ENCODE measurements around the gene SFSWAP.
"Not testable (repeated sequence)": the region's sequence is repeated elsewhere in the genome, so short reads cannot be mapped to it uniquely, and the experiment has no call there.

The SFSWAP gene

DNA sequence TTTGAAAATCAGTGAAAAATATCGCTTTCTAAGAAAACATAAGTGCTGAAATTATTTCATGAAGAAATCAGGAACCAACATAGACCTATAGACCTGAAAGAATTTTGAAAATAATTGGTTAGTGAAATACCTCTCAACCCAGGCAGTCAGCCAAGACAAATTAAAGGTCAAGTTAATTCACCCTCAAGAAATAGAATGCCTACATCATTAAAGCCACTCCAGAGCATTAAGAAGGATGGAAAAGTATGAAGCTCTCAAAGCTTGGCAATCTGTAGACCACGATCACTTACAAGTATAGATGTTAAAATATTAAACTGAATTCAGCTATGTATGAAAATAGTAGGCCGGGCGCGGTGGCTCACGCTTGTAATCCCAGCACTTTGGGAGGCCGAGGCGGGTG is 48.3 kb downstream of the SFSWAP start:
- no peak for DNase-seq (ENCODE audit: low read depth)

DNA sequence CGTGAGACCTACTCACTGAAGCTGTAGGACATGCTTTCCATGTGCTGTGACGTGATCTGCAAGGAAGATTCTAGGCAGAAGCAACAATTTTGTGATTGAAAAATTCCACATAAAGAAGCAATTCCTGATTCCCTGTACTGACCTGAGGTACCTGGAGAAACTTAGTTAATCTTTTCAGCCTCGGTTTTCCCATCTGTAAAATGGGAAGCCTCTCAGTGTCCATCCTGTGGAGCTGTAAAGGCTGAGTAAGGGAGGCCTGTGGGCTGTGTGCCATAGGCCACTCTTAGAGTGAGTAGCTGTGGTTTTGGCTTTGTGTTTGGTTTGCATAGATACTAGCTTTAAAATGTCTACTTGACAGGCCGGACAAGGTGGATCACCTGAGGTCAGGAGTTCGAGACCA is 50.7 kb downstream of the SFSWAP start:
- no peak for DNase-seq (ENCODE audit: low read depth)

DNA sequence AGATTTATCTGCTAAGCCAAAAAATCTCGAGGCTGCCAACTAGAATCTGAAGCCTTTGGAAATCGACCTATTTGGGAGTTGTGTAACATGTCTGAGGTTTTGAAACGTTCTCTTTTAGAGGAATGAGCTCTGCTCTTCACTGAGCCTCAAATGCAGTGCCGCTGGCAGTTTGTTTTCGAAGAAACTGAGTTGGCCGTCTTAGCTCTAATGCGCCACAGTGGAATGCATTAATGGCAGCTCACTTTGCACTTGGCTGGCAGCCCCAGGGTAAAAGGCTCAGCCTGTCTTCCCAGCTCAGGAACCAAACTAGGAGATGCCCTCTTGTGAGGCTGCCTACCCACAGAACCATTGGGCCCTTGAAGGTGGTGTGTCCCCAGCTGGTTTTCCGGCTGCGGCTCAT is 53.8 kb downstream of the SFSWAP start:
- no peak for DNase-seq (ENCODE audit: low read depth)

DNA sequence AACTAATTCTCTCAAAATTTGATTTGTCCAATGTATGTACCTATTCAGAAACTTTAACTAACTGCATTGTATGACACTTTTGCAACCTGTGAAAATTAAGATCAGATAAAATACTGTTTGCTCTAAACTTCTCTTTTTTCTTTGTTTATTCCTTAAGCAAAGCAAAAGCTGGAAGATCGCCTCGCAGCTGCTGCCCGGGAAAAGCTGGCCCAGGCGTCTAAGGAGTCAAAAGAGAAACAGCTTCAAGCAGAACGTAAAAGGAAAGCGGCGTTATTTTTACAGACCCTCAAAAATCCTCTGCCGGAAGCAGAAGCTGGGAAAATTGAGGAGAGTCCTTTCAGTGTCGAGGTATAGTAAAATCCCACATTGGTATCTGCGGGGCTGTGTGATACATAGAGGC is 55.1 kb downstream of the SFSWAP start:
- no peak for DNase-seq (ENCODE audit: low read depth)

DNA sequence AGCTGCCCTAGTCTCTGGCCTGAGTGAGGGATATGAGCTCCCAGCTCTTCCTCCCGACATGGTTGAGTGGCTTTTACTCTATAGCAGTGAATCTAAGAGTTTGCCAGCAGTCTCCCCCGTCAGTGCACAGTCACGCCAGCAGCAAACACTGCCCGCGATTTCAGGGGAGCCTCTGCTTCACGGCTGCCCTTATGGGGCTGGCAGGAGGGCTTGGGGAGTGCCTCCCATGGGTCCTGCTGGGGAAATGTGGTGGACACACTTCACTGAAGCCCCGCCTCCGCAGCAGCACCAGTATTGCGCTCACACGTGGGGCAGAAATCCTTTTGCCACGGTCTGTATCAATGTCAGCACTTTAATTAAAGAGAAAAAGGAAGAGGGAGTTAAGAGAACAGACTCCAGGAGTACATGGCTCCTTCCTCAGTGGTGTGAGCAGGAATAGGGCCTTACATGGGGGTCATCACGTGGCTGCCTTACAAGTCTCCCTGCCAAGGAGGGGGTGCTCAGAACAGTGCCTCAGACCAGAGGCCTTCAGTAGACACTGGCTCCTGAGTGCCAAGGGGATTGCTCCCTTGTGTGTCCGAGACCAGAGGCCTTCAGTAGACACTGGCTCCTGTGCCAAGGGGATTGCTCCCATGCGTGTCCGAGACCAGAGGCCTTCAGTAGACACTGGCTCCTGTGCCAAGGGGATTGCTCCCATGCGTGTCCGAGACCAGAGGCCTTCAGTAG is 55.7 kb downstream of the SFSWAP start:
- no peak for DNase-seq (ENCODE audit: low read depth)

DNA sequence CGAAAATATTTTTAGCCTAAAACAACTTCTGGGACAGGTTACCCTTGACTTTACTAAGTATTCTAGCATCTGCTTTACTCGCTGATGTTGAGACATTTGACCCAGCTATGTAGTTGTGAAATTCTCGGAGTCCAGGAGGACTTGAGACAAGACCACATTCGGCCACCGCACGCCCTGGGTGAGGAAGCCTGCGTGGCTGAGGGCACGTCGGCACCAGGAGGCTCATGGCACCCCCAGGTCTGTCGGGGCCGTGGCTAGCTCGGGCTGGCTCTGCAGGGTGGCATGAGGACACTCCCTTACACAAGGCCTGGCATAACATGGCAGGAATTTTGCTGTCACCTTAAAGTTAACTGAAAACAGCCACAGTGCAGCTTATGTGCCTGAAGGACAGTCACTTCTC is 59.2 kb downstream of the SFSWAP start:
- DNase-seq (ENCODE audit: low read depth) = no peak

DNA sequence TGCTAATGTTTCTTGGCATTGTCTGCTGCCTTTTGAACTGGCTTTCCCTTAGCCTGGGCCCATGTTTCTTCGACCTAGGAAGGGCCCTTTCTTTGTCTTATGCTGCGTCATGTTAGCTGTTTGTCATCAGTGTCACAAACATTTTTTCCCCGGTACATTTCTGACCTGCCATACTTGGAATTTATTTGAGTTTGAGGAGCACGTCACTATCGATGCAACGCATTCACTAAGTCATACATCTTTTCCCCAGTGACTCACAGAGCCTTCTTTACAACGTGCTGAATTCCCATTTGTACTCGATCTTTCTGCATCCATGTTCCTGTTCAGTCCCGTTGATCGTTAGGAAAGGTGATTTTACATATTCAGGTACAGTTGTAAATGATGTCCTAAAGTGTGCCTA is 61.1 kb downstream of the SFSWAP start:
- DNase-seq (ENCODE audit: low read depth) = no peak

DNA sequence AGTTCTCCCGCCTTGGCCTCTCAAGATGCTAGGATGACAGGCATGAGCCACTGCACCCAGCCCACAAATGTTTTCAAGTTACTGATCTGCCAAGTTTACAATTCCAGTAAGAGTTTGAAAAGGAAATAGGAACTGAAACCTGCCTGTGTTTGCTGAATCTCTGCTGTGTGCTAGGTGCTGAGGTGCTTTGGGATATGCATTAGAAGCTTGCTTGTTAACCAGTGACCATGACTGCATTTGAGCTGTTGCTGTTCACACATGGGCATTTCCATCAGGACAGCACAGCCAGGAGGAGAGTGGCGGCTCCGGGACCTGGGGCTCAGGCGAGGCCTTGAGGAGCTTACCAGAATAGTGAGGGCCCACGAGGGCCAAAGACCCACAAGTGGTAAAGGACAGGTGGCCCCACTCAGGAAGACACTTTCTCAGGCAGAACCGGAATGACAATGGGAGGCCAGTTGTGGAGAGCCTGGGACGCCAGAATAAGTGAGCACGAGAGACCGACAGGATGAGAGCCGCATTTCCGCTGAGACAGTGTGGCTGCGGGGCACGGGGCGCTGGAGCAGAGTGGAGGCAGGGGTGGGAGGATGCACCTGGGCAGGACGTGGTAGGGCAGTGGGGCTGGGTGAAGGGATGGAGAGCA is 62.8 kb downstream of the SFSWAP start:
- no peak for DNase-seq (ENCODE audit: low read depth)

DNA sequence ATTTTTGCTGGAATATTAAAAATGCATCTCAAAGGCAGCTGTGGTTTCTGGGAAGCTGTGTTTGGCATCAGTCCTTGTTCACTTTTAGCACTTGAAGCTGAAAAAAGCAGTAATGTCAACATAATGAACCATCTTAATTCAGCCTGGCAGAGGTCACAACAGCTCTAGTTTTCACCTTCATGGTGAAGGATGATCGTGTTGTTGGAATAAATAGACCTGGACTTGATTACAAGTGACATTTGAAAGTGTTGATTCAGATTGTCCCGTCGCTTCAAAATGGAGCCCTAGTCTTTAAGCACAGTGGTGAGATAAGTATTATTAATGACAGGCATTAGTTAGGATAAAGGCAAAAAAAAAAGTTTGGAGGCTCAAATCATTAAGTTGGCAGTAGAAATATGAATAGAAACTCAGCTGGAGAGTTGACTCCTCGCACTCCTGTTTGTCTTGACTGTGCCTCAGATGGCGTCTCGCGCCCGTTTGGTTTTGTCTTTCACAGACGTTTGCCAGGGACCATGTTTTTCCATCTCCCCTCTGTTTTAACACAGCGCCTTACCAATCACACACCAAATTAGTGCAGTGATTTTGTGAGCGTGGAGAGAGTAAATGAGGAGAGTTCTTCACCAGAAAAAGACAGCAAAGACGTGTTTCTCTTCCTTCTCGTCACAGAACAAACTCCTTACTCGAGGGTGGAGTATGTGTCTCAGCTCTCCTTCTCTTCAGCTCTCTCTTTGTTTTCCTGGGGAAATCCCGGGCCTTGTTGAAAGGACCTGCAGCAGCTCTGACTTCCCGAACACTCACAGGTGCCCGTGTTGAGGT is 63.9 kb downstream of the SFSWAP start:
- no peak for DNase-seq (ENCODE audit: low read depth)

DNA sequence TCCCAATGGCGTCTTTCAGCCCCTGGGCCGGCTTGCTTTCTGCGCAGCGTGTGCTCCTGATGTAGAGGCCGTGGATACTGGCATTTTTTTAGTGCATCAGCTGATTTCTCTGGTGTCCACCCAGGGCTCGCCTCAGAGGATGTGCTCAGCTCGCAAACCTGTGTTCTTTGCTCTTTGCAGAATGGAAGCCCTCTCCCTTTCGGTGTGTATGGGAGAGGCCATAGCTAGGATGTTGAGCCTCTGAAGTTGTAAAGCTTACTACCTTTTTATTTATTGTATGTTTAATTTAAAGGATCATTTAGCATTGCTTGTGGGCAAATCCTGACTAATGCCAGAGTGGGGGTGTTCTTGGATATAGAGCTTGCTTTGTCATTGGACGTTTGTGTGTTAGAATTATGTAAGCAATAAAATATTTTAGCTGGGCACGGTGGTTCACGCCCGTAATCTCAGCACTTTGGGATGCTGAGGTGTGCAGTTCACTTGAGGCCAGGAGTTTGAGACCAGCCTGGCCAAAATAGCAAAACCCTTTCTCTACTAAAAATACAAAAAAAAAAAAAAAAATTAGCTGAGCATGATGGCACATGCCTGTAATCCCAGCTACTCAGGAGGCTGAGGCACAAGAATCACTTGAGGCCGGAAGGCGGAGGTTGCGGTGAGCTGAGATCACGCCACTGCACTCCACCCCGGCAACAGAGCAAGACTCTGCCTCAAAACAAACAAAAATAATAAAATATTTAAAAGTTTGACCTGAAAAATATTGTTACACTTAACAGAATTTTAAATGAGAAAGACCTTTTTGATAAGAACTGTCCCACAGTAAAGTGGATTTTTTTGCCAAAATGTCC is 64.7 kb downstream of the SFSWAP start:
- no peak for DNase-seq (ENCODE audit: low read depth)

DNA sequence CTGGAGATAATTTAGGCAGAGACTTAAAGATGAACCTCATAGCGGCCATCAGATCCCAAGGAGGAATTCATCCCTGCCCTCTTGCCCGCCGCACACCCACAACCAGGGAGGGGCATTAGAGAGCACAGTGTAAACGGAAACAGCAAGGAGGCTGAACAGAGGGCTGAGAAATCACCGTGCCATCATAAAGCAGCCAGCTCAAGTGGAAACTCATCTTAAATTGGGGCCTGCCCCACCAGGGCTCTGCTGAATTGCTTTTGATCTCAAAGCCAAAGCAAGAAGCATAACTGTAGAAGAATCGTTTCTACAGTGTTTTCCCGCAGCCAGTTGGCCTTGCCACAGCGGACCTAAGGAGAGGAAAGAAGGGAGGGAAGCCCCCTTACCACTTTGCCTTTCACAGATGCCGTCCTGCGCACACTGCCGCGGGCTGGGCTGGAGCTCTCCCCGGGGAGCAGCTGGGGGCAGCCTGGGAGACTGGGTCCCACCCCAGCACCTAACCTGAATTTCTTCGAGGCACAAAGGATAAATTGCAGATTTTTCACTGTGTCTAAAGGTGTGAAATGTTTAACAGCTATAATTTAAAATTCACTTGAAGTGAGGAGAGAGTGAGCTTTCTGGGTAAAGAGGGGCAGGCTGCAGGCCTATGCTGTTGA is 65.5 kb downstream of the SFSWAP start:
- no peak for DNase-seq (ENCODE audit: low read depth)

DNA sequence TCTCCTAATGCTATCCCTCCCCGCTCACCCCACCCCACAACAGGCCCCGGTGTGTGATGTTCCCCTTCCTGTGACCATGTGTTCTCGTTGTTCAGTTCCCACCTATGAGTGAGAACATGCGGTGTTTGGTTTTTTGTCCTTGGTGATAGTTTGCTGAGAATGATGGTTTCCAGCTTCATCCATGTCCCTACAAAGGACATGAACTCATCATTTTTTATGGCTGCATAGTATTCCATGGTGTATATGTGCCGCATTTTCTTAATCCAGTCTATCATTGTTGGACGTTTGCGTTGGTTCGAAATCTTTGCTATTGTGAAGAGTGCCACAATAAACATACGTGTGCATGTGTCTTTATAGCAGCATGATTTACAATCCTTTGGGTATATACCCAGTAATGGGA is 66.4 kb downstream of the SFSWAP start:
- DNase-seq (ENCODE audit: low read depth) = not testable (repeated sequence)

DNA sequence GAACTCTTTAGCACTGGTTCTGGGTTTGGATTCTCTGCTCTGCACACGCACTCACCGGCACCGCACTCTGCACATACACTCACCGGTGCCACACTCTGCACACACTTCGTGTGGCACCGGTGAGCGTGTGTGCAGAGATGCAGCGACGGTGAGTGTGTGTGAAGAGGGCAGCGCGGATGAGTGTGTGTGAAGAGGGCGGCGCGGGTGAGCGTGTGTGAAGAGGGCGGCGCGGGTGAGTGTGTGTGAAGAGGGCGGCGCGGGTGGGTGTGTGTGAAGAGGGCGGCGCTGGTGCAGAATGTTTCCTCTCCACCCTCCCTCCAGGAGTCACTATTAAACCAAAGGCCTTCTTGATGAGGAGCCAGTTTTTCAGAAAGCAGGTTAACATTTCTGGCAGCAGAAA is 68.1 kb downstream of the SFSWAP start:
- DNase-seq (ENCODE audit: low read depth) = no peak

DNA sequence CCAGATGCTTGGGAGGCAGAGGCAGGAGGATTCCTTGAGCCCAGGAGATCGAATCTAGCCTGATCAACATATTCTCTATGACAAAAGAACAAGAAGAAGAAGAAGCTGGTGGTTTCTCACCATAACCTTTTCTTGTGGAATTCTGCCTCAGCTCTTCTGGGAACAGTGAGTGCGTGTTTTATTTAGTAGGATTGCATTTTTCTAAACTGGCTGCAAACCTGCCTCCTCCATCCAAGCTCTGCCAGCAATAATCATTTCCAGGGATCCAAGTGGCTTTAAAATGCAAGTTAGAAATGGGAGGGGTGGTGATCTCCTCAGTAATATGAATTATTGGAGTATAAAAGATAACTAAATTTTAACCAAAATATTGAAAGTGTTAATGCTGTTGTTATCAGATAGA is 71.2 kb downstream of the SFSWAP start:
- no peak for DNase-seq (ENCODE audit: low read depth)

DNA sequence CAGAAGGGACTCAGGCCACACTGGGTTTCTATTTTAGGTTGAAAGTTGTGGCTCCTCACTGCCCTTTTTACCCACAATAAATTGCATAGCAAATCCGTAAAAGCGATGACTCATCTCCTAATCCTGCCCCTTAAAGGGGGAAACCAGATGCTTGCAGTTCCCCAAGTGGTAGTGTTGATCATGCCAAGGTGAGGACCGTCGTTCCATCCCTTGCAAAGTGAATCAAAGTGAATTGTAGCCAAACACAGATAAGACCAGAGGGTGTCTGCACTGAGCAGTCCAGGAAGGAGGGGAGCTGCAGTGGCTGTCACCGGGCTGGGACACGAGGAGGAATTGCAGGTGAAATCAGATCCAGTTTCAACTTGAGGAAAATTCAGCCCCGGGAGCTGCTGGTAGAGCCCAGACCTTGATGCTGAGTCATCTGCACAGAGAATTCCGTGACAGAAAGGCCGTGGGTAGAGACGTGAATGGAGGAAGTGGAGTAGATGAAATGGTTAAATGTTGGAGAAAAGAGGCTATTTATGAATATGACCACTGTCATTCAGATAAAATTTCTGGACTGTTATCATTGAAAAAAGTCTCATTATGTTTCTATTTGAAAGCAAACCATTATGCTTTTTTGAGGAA is 73.1 kb downstream of the SFSWAP start:
- DNase-seq (ENCODE audit: low read depth) = peak; percentile 37

DNA sequence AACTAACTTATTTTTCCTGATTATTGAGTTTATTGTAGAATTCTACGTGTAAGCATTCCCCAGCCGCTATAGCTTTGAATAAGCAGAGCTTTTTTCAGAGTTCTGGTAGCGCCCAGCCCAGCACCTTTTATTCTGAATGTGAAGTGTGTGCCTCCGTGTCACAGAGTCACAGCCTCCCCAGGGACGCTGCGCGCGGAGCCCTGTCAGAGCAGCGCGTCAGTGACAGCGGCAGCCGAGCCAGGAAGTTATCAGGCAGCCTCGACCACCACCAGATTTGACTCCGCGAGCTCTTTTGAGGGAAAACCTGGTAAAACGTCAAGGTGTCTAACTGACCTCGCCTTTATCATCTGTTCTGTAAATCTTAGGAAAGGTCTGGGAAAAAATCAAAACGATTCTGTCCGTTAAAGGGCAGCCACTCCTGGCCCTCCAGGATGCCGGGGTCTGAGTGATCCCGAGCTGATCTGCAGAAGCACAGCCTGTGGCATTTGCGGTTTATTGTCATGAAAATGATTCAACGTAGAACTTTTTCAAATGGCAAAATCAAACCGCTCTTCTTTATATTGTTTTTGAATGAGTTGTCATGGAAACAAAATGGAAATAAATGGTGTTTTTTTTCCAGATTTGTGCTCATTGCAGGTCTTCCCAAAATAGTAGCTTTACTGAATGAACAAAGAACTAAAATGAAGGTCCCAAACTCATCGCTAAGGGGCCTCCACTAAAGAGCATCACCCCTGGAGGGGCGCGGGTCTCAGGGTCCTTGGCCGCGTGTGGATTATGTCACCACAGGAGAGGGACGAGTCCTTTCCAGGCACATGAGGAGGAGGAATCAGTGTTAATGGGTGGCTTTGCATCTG is 74.2 kb downstream of the SFSWAP start:
- DNase-seq (ENCODE audit: low read depth) = no peak

DNA sequence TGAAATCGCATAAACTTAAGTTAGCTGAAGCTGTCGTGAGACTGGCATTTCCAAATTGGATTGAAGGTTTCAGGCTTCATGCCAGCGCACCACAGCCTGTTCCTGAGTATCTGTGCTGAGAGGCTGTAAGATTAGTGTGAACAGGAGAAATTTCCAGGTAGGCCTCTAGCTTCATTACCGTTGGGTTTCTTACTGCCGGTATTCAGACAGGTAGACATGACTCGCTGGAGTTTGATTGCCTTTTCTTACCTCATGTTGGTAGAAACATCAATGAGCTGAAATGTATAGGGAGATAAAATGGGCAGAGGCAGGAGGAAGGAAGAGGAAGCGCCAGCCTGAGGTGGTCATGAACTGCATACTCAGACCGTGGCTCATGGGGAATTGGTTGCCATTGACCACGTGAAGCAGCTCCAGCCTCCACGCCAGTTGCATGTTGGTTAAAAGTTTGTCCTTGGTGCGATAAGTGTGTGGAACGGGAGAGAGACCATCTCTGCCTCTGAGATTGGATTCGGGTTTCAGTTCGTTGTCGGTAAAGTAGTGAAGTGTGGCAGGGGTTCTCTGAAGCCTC is 75.0 kb downstream of the SFSWAP start:
- no peak for DNase-seq (ENCODE audit: low read depth)

DNA sequence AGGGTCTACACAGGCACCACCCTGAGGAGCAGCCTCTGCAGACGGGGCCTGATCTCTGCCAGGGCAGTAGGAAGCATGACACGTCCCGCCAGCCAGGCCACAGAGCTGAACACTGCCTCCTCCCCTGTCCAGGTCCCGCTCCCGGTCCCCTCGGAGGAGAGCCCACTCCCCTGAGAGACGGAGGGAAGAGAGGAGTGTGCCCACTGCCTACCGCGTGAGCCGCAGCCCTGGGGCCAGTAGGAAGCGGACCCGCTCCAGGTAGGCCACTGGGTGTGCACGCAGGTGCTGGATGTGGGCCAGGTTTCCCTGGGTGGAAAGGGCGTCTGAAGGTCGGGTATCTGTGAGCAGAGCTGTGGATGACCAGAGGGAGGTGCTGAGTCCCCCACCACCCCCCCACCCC is 75.4 kb downstream of the SFSWAP start:
- no peak for DNase-seq (ENCODE audit: low read depth)

DNA sequence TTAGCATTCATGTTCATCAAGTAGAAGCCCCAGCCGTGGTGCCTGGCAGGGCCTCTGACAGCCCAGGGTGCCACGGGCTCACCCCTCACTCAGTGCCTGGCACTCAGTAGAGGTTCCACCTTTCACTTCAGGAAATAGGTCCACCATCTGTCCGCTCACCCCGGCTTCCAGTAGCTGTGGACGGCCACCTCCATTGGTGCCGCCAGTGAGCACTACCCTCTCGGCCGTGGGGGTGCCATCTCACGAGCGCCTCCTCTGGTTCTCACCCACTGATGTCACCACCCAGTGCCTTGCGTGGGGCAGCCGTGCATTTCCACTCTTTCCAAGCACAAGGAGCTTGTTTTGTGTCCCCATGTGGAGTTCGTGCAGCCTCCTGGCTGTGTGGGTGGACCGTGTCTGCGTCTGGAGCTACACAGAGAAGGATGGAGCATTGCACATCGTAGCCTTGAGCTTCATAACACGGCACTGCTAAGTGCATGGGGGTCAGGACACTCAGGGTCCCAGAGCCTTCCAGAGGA is 76.3 kb downstream of the SFSWAP start:
- no peak for DNase-seq (ENCODE audit: low read depth)

DNA sequence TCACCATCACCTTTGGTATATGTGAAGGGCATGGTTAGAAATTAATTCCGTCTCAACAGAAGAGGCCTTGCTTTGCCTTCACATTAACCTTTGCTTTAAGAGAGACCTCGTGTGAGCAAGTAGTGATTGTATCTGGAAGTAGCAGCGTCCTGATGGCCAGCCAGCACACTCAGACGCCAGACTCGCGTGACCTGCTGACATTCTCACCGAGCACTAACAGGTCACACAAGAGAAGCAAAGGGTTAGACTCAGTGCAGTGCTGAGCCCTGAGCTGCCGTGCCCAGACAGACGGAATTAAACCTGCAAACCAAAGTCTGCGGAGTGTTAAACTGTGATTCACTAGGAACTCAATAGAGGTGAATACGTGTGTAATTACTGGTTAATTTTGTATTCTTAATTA is 77.2 kb downstream of the SFSWAP start:
- DNase-seq (ENCODE audit: low read depth) = no peak

All from GM04503 (cell line).